Tibial nerve (tissue), 4 donors: Measurements from ENCODE around the gene FBXO2. TPM values are rescaled to one million over a fixed set of nuclear protein-coding genes. Genes with fewer than 3 reads are reported as not detected.

Experiments used
- DNase-seq, 2 donors: peaks; one replicate each; pipeline ENCODE4 v3.0.0-alpha.2; 2019; ENCODE audit warnings: low spot score in 2 of 2
- H3K27ac ChIP-seq, 4 donors: fragments of 200-600 bp; sonication (generic) in 3 of 4; one replicate each; pipeline ENCODE4 v1.5.1; 2017 to 2019; ENCODE audit warnings: mild to moderate bottlenecking in 1 of 4
- H3K27me3 ChIP-seq, 2 donors: fragments of 200-600 bp; sonication (generic) in 1 of 2; one replicate each; pipeline versions ENCODE4 v1.5.1 to v1.6.0; 2017 to 2019
- H3K36me3 ChIP-seq, 3 donors: fragments of 200-600 bp; sonication (generic); one replicate each; pipeline ENCODE4 v1.5.1; 2018 to 2019
- H3K4me1 ChIP-seq, 4 donors: fragments of 200-600 bp; sonication (generic) in 3 of 4; one replicate each; pipeline ENCODE4 v1.5.1; 2017 to 2019
- H3K4me3 ChIP-seq, 4 donors: fragments of 200-600 bp; sonication (generic) in 3 of 4; one replicate each; pipeline ENCODE4 v1.5.1; 2017 to 2019; ENCODE audit warnings: mild to moderate bottlenecking in 1 of 4, moderate library complexity in 1 of 4
- H3K9me3 ChIP-seq, 4 donors: fragments of 200-600 bp; sonication (generic) in 3 of 4; one replicate each; pipeline ENCODE4 v1.5.1; 2017 to 2019
- EP300 ChIP-seq, 2 donors: sonication (generic); formaldehyde crosslinking; IDR thresholded peaks; one replicate each; pipeline ENCODE4 v1.6.1; 2017; ENCODE audit warnings: antibody characterized with exemption in 2 of 2, mild to moderate bottlenecking in 1 of 2
- POLR2A ChIP-seq, 2 donors: fragments of 450-650 bp; IDR thresholded peaks; one replicate each; pipeline ENCODE4 v1.6.1; 2017; ENCODE audit warnings: antibody characterized with exemption in 2 of 2, mild to moderate bottlenecking in 2 of 2, moderate library complexity in 2 of 2
- WGBS, 2 donors: methylation state at CpG; one replicate each; pipeline ENCODE4 v1.1.5; 2018; 5-methylcytosine and 5-hydroxymethylcytosine counted together
- total RNA-seq, 4 donors: library from RNA; depleted of rRNA; stranded (reverse); fragments of >200 nt; gene quantifications; one replicate each; pipeline ENCODE4 v1.1.0, GENCODE V29; 2016
- TF ChIP-seq, protein P1 (sequence below), 5 experiments: fragments of 200-600 bp in 3 of 5; fragments of 450-650 bp in 2 of 5; sonication (generic) in 3 of 5; IDR thresholded peaks; one replicate each; pipeline ENCODE4 v1.5.1; 2016 to 2019; ENCODE audit warnings: antibody characterized with exemption in 5 of 5, mild to moderate bottlenecking in 3 of 5, moderate library complexity in 2 of 5

The FBXO2 gene
- total RNA-seq, 4 donors from 2014 or later: 7.5 to 21.0 (median 15.6) TPM

GRCh38 chr1:11688506-11688905 lies 34.3 kb upstream of the FBXO2 start:
- no peak for DNase-seq
- Histone ChIP-seq H3K27me3 (peaks cover 0 to 41% of the 10 kb centered on the region in 2 donors), H3K4me1 (peaks cover 0 to 33% (median 19%) of the 10 kb centered on the region in 4 donors), H3K9me3 (no peaks in the 10 kb centered on the region), H3K4me3 (no peak overlapping the region), H3K36me3 (no peaks in the 10 kb centered on the region), H3K27ac (no peak overlapping the region)
- TF ChIP-seq EP300 (IDR thresholded peaks at IDR 0.05) (no peak), POLR2A (IDR thresholded peaks at IDR 0.05) (no peak)
- TF ChIP-seq, protein P1, sequence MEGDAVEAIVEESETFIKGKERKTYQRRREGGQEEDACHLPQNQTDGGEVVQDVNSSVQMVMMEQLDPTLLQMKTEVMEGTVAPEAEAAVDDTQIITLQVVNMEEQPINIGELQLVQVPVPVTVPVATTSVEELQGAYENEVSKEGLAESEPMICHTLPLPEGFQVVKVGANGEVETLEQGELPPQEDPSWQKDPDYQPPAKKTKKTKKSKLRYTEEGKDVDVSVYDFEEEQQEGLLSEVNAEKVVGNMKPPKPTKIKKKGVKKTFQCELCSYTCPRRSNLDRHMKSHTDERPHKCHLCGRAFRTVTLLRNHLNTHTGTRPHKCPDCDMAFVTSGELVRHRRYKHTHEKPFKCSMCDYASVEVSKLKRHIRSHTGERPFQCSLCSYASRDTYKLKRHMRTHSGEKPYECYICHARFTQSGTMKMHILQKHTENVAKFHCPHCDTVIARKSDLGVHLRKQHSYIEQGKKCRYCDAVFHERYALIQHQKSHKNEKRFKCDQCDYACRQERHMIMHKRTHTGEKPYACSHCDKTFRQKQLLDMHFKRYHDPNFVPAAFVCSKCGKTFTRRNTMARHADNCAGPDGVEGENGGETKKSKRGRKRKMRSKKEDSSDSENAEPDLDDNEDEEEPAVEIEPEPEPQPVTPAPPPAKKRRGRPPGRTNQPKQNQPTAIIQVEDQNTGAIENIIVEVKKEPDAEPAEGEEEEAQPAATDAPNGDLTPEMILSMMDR (IDR thresholded peaks at IDR 0.05): no peak
- WGBS, 2 donors: 95 to 100% methylated on average over 4 of the region's 4 CpGs

- H3K27me3 ChIP-seq: peaks cover 0 to 13% of the 10 kb centered on the region in 2 donors
- WGBS, 2 donors: 91 to 96% methylated on average over 7 of the region's 7 CpGs
- H3K36me3 ChIP-seq: no peaks in the 10 kb centered on the region
- no peak for DNase-seq
- H3K4me1 ChIP-seq: peaks cover 0 to 25% (median 1%) of the 10 kb centered on the region in 4 donors
- no peak for TF ChIP-seq EP300 (IDR thresholded peaks at IDR 0.05)
- TF ChIP-seq, protein P1 (IDR thresholded peaks at IDR 0.05): no peak
- TF ChIP-seq POLR2A (IDR thresholded peaks at IDR 0.05): no peak
- H3K9me3 ChIP-seq: no peaks in the 10 kb centered on the region
- no peak overlapping the region for H3K27ac ChIP-seq
- no peak overlapping the region for H3K4me3 ChIP-seq
Measured at GRCh38 chr1:11685210-11685752, 31.1 kb upstream of the FBXO2 start.

DNA sequence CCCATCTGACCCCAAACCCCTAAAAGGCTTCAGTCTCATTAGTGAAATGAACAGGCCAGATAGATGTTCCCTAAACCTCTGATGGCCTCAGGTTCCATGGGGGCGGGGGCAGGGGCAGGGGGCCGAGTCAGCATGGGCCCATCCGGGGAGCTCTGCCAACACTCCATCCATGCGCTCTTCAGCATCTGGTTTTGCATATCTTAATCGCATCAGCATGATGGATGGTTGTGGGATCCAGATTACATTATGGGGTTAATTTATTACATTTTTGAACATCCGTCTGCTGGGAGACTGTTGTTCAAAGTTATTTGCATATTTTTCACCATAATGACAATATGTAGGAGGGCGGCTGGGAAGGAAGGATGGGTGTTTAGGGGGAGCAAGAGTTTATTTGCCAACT lies 29.8 kb upstream of the FBXO2 start:
- TF ChIP-seq, protein P1 (IDR thresholded peaks at IDR 0.05): no peak
- TF ChIP-seq EP300 (IDR thresholded peaks at IDR 0.05): no peak
- no peak for TF ChIP-seq POLR2A (IDR thresholded peaks at IDR 0.05)
- Histone ChIP-seq H3K9me3 (no peaks in the 10 kb centered on the region), H3K36me3 (no peaks in the 10 kb centered on the region), H3K4me3 (no peak overlapping the region), H3K27me3 (peaks cover 0 to 5% of the 10 kb centered on the region in 2 donors), H3K4me1 (peaks cover 0 to 28% (median 2%) of the 10 kb centered on the region in 4 donors), H3K27ac (no peak overlapping the region)
- DNase-seq: no peak
- WGBS, 2 donors: 58 to 66% methylated on average over 7 of the region's 7 CpGs

DNA sequence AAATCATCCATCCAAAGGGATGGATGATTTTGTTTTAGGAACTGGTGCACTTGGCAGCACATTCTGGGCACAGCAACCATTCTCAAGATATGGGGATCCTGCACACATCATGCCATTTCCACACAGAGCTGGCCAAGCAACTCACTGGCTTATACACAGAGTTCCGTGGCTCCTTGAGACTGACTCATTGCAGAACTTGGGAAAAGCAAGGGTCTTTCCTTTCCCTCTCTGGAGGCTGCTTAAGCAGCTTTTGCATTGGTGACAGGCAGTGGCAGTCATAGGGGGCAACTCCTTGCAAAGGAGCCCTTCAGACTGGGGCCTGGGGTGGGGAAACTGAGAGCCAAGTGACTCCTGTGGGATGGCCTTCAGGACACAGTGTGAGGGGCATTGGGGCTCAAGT lies 28.6 kb upstream of the FBXO2 start:
- H3K9me3 ChIP-seq: no peaks in the 10 kb centered on the region
- H3K27ac ChIP-seq: peak overlapping the region in 1 of 4 donors; percentile 14
- peaks cover 0 to 1% (median 0%) of the 10 kb centered on the region in 3 donors for H3K36me3 ChIP-seq
- no peak overlapping the region for H3K4me3 ChIP-seq
- DNase-seq: no peak
- TF ChIP-seq, protein P1 (IDR thresholded peaks at IDR 0.05): no peak
- TF ChIP-seq EP300 (IDR thresholded peaks at IDR 0.05) (no peak), POLR2A (IDR thresholded peaks at IDR 0.05) (no peak)
- no peaks in the 10 kb centered on the region for H3K27me3 ChIP-seq
- 33 to 58% methylated on average over 1 of the region's 1 CpG for WGBS, 2 donors
- peaks cover 0 to 28% (median 4%) of the 10 kb centered on the region in 4 donors for H3K4me1 ChIP-seq

GRCh38 chr1:11682287-11682771 lies 28.1 kb upstream of the FBXO2 start:
- TF ChIP-seq POLR2A (IDR thresholded peaks at IDR 0.05) (no peak), EP300 (IDR thresholded peaks at IDR 0.05) (no peak)
- TF ChIP-seq, protein P1 (IDR thresholded peaks at IDR 0.05): no peak
- DNase-seq: no peak
- peaks cover 0 to 28% (median 4%) of the 10 kb centered on the region in 4 donors for H3K4me1 ChIP-seq
- H3K27me3 ChIP-seq: no peaks in the 10 kb centered on the region
- 36 to 42% methylated on average over 7 of the region's 7 CpGs for WGBS, 2 donors
- H3K27ac ChIP-seq: peak overlapping the region in 2 of 4 donors; percentile 88 to 95
- no peaks in the 10 kb centered on the region for H3K9me3 ChIP-seq
- H3K36me3 ChIP-seq: peaks cover 0 to 6% (median 0%) of the 10 kb centered on the region in 3 donors
- H3K4me3 ChIP-seq: no peak overlapping the region
